Thyroid gland (tissue), 4 donors: ENCODE measurements around the gene GID4. TPM values are rescaled to one million over a fixed set of nuclear protein-coding genes. Genes with fewer than 3 reads are reported as not detected.

Experiments used
- DNase-seq, 2 donors: peaks; one replicate each; pipeline ENCODE4 v3.0.0-alpha.2; 2019
- H3K27ac ChIP-seq, 3 donors: fragments of 200-600 bp; sonication (generic); 1 replicate in 2 of 3; 2 replicates in 1 of 3; pipeline ENCODE4 v1.5.1; 2016 to 2019; ENCODE audit warnings: mild to moderate bottlenecking in 1 of 3, moderate library complexity in 1 of 3
- H3K27me3 ChIP-seq: fragments of 200-600 bp; sonication (generic); one replicate; pipeline ENCODE4 v1.5.1; 2019
- H3K36me3 ChIP-seq, 2 donors: fragments of 200-600 bp; sonication (generic); one replicate each; pipeline ENCODE4 v1.5.1; 2016 to 2019
- H3K4me1 ChIP-seq, 2 donors: fragments of 200-600 bp; sonication (generic); one replicate each; pipeline ENCODE4 v1.5.1; 2017 to 2019
- H3K4me3 ChIP-seq, 3 donors: fragments of 200-600 bp; sonication (generic); replicated peaks in 1 of 3; 1 replicate in 2 of 3; 2 replicates in 1 of 3; pipeline ENCODE4 v1.5.1; 2016; ENCODE audit warnings: mild to moderate bottlenecking in 1 of 3
- H3K9me3 ChIP-seq: fragments of 200-600 bp; sonication (generic); one replicate; pipeline ENCODE4 v1.5.1; 2017
- CTCF ChIP-seq, 6 experiments: fragments of 200-600 bp in 3 of 6; fragments of 450-650 bp in 3 of 6; sonication (generic) in 3 of 6; IDR thresholded peaks; one replicate each; pipeline ENCODE4 v1.5.1; 2016 to 2019; ENCODE audit warnings: antibody characterized with exemption in 6 of 6, mild to moderate bottlenecking in 2 of 6, inconsistent platforms in 1 of 6, moderate library complexity in 1 of 6
- POLR2A ChIP-seq, 2 donors: fragments of 450-650 bp; IDR thresholded peaks; one replicate each; pipeline ENCODE4 v1.6.1; 2017; ENCODE audit warnings: antibody characterized with exemption in 2 of 2, mild to moderate bottlenecking in 2 of 2, moderate library complexity in 1 of 2
- WGBS, 2 donors: methylation state at CpG; one replicate each; pipeline ENCODE4 v1.1.5; 2017; 5-methylcytosine and 5-hydroxymethylcytosine counted together
- intact Hi-C: fragments of 100-400 bp; cut with DNase I; formaldehyde crosslinking; loops from one replicate; pipeline ENCODE4 v1.15.1; 2023
- total RNA-seq, 4 donors: library from RNA; depleted of rRNA; stranded (reverse); fragments of >200 nt; gene quantifications; one replicate each; pipeline ENCODE4 v1.2.3, GENCODE V29; 2016

GID4 gene
- 10 to 100 TPM; 12.6 to 16.8 (median 13.5) TPM for total RNA-seq

- Histone ChIP-seq H3K36me3 (no peaks in the 10 kb centered on the region), H3K9me3 (no peaks in the 10 kb centered on the region), H3K27me3 (no peaks in the 10 kb centered on the region), H3K27ac (peak within 1 kb of the TSS; percentile 26 to 87 (median 71)), H3K4me3 (peak within 1 kb of the TSS; percentile 65 to 88 (median 69)), H3K4me1 (peaks cover 26 to 32% of the 10 kb centered on the region in 2 donors)
- intact Hi-C loops, result loop anchor here (10.0 kb wide), 3 partner anchors 64 to 184 kb away; partner anchors contain the start of genes DRC3 and TOM1L2
- TF ChIP-seq POLR2A (IDR thresholded peaks at IDR 0.05), result peak in 1 of 2 donors; percentile 49
- TF ChIP-seq CTCF (IDR thresholded peaks at IDR 0.05), result no peak
- 0% methylated on average over 15 to 37 of the region's 67 CpGs for WGBS, 2 donors
- peak; percentile 100 for DNase-seq
These were observed at the start of gene GID4, which contains the start of gene ATPAF2 for GRCh38 chr17:18038861-18039534. GID4 (plus strand) TSS chr17:18039408; CDS start chr17:18039465, 57 bp downstream. ATPAF2 (minus strand) TSS chr17:18039168; CDS start chr17:18039013, 155 bp downstream.

GRCh38 chr17:17989618-17990017 lies 49.6 kb upstream of the GID4 start:
- intact Hi-C loops, result loop anchor here (10.0 kb wide), 1 partner anchor 65 kb away; no protein-coding TSS in a partner anchor
- Histone ChIP-seq H3K27me3 (no peaks in the 10 kb centered on the region), H3K9me3 (no peaks in the 10 kb centered on the region), H3K4me3 (no peak overlapping the region), H3K36me3 (no peaks in the 10 kb centered on the region), H3K27ac (no peak overlapping the region), H3K4me1 (no peaks in the 10 kb centered on the region)
- WGBS, 2 donors, result 91 to 93% methylated on average over 10 of the region's 10 CpGs
- TF ChIP-seq CTCF (IDR thresholded peaks at IDR 0.05) (no peak), POLR2A (IDR thresholded peaks at IDR 0.05) (no peak)
- no peak for DNase-seq

GRCh38 chr17:17990282-17990681 lies 48.9 kb upstream of the GID4 start:
- H3K27me3 ChIP-seq, result no peaks in the 10 kb centered on the region
- H3K4me3 ChIP-seq, result no peak overlapping the region
- H3K36me3 ChIP-seq, result no peaks in the 10 kb centered on the region
- H3K27ac ChIP-seq, result no peak overlapping the region
- DNase-seq, result no peak
- no peak for TF ChIP-seq CTCF (IDR thresholded peaks at IDR 0.05)
- 83 to 94% methylated on average over 2 of the region's 2 CpGs for WGBS, 2 donors
- no peaks in the 10 kb centered on the region for H3K4me1 ChIP-seq
- no peaks in the 10 kb centered on the region for H3K9me3 ChIP-seq
- intact Hi-C loops, result loop anchor here (10.0 kb wide), 1 partner anchor 65 kb away; no protein-coding TSS in a partner anchor

- H3K4me3 ChIP-seq, result no peak overlapping the region
- no peak for DNase-seq
- H3K27ac ChIP-seq, result no peak overlapping the region
- intact Hi-C loops, result loop anchor here (10.0 kb wide), 1 partner anchor 61 kb away; no protein-coding TSS in a partner anchor
- no peaks in the 10 kb centered on the region for H3K4me1 ChIP-seq
- no peak for TF ChIP-seq POLR2A (IDR thresholded peaks at IDR 0.05)
- no peaks in the 10 kb centered on the region for H3K9me3 ChIP-seq
- no peaks in the 10 kb centered on the region for H3K27me3 ChIP-seq
- WGBS, 2 donors, result 78 to 93% methylated on average over 2 of the region's 2 CpGs
- no peaks in the 10 kb centered on the region for H3K36me3 ChIP-seq
These were observed 45.8 kb upstream of the GID4 start for GRCh38 chr17:17993366-17993765.

GRCh38 chr17:17993852-17994251 lies 45.4 kb upstream of the GID4 start:
- intact Hi-C loops, result loop anchor here (10.0 kb wide), 1 partner anchor 61 kb away; no protein-coding TSS in a partner anchor
- Histone ChIP-seq H3K4me3 (no peak overlapping the region), H3K36me3 (no peaks in the 10 kb centered on the region), H3K9me3 (no peaks in the 10 kb centered on the region), H3K27me3 (no peaks in the 10 kb centered on the region), H3K27ac (no peak overlapping the region), H3K4me1 (no peaks in the 10 kb centered on the region)
- DNase-seq, result no peak
- WGBS, 2 donors, result 97 to 98% methylated on average over 12 of the region's 12 CpGs
- no peak for TF ChIP-seq CTCF (IDR thresholded peaks at IDR 0.05)
- TF ChIP-seq POLR2A (IDR thresholded peaks at IDR 0.05), result no peak
